GM19467 (cell line): Measurements from ENCODE around the gene PALM3.

Experiments
- ATAC-seq: cut with Tn5 transposase; IDR thresholded peaks from one replicate; pipeline ENCODE4 v1.9.1; 2021; ENCODE audit warnings: mild to moderate bottlenecking, moderate library complexity; ENCODE audit not compliant: unreplicated experiment

Gene PALM3

GRCh38 chr19:14061751-14062557 lies at the start of gene PALM3:
Gene PALM3, minus strand, starts transcription at chr19:14062076. Its CDS starts 96 bp downstream, at chr19:14061980.
- ATAC-seq: no peak

- ATAC-seq: no peak
These were observed 49.6 kb upstream of the PALM3 start for GRCh38 chr19:14111486-14111885.

GRCh38 chr19:14110650-14111049 lies 48.8 kb upstream of the PALM3 start:
- ATAC-seq: no peak

GRCh38 chr19:14107581-14108461 lies 45.9 kb upstream of the PALM3 start:
- ATAC-seq: no peak

GRCh38 chr19:14106840-14107239 lies 45.0 kb upstream of the PALM3 start:
- no peak for ATAC-seq

GRCh38 chr19:14105680-14106079 lies 43.8 kb upstream of the PALM3 start:
- no peak for ATAC-seq

GRCh38 chr19:14103310-14103709 lies 41.4 kb upstream of the PALM3 start:
- no peak for ATAC-seq

- ATAC-seq: no peak
These were observed 40.9 kb upstream of the PALM3 start for GRCh38 chr19:14102756-14103155.

GRCh38 chr19:14102102-14102696 lies 40.3 kb upstream of the PALM3 start:
- no peak for ATAC-seq

GRCh38 chr19:14101003-14101545 lies 39.2 kb upstream of the PALM3 start:
- no peak for ATAC-seq

- no peak for ATAC-seq
These were observed 35.8 kb upstream of the PALM3 start for GRCh38 chr19:14097532-14098151.

GRCh38 chr19:14096272-14096992 lies 34.6 kb upstream of the PALM3 start:
- no peak for ATAC-seq

- ATAC-seq: no peak
These were observed 33.0 kb upstream of the PALM3 start for GRCh38 chr19:14094854-14095253.

- no peak for ATAC-seq
These were observed 31.4 kb upstream of the PALM3 start for GRCh38 chr19:14093117-14093823.

GRCh38 chr19:14091813-14092462 lies 30.1 kb upstream of the PALM3 start:
- ATAC-seq: no peak

GRCh38 chr19:14091081-14091812 lies 29.4 kb upstream of the PALM3 start:
- peak; percentile 41 for ATAC-seq

- peak; percentile 23 for ATAC-seq
These were observed 28.7 kb upstream of the PALM3 start, which contains the start of gene SAMD1 for GRCh38 chr19:14090509-14091080. Gene SAMD1, minus strand, starts transcription at chr19:14090751.
